Right atrium auricular region (tissue), 2 donors: Measurements from ENCODE around the gene HS6ST3. TPM values are rescaled to one million over a fixed set of nuclear protein-coding genes. Genes with fewer than 3 reads are reported as not detected.

Experiments
- DNase-seq: peaks from one replicate; pipeline ENCODE4 v3.0.0-alpha.2; 2019; ENCODE audit warnings: low spot score
- H3K27ac ChIP-seq, 2 donors: fragments of 200-600 bp; sonication (generic); 1 replicate in 1 of 2; 2 replicates in 1 of 2; pipeline ENCODE4 v1.5.1; 2016 to 2019
- H3K27me3 ChIP-seq, 2 donors: fragments of 200-600 bp; sonication (generic); one replicate each; pipeline versions ENCODE4 v1.5.1 to v1.6.0; 2017 to 2019
- H3K36me3 ChIP-seq: fragments of 200-600 bp; sonication (generic); one replicate; pipeline ENCODE4 v1.5.1; 2016
- H3K4me1 ChIP-seq, 2 donors: fragments of 200-600 bp; sonication (generic); one replicate each; pipeline versions ENCODE4 v1.5.1 to v1.6.0; 2017 to 2019
- H3K4me3 ChIP-seq, 2 donors: fragments of 200-600 bp; sonication (generic); 1 replicate in 1 of 2; 2 replicates in 1 of 2; pipeline ENCODE4 v1.5.1; 2017 to 2019; ENCODE audit warnings: mild to moderate bottlenecking in 1 of 2, moderate library complexity in 1 of 2
- H3K9me3 ChIP-seq, 2 donors: fragments of 200-600 bp; sonication (generic); one replicate each; pipeline ENCODE4 v1.5.1; 2019
- CTCF ChIP-seq, 2 donors: fragments of 200-600 bp; sonication (generic); IDR thresholded peaks; one replicate each; pipeline ENCODE4 v1.5.1; 2019; ENCODE audit warnings: antibody characterized with exemption in 2 of 2
- total RNA-seq, 2 donors: library from RNA; depleted of rRNA; stranded (reverse); fragments of >200 nt; gene quantifications; one replicate each; pipeline ENCODE4 v1.1.0, GENCODE V29; 2016

Gene HS6ST3
- total RNA-seq, 2 donors from 2014 or later: 0.59 to 3.1 TPM

GRCh38 chr13:96299235-96299634 is 209.3 kb downstream of the HS6ST3 start:
- Histone ChIP-seq H3K27ac (no peak overlapping the region), H3K27me3 (no peaks in the 10 kb centered on the region), H3K4me1 (no peaks in the 10 kb centered on the region), H3K4me3 (no peak overlapping the region), H3K36me3 (no peaks in the 10 kb centered on the region), H3K9me3 (no peaks in the 10 kb centered on the region)
- DNase-seq: no peak
- no peak for TF ChIP-seq CTCF (IDR thresholded peaks at IDR 0.05)

GRCh38 chr13:96308568-96308967 is 218.7 kb downstream of the HS6ST3 start:
- no peak for TF ChIP-seq CTCF (IDR thresholded peaks at IDR 0.05)
- Histone ChIP-seq H3K9me3 (no peaks in the 10 kb centered on the region), H3K27me3 (no peaks in the 10 kb centered on the region), H3K27ac (no peak overlapping the region), H3K36me3 (no peaks in the 10 kb centered on the region), H3K4me3 (no peak overlapping the region), H3K4me1 (no peaks in the 10 kb centered on the region)
- DNase-seq: no peak

GRCh38 chr13:96314974-96315373 is 225.1 kb downstream of the HS6ST3 start:
- Histone ChIP-seq H3K4me3 (no peak overlapping the region), H3K27ac (no peak overlapping the region), H3K4me1 (no peaks in the 10 kb centered on the region), H3K27me3 (no peaks in the 10 kb centered on the region), H3K36me3 (no peaks in the 10 kb centered on the region), H3K9me3 (peaks cover 0 to 5% of the 10 kb centered on the region in 2 donors)
- TF ChIP-seq CTCF (IDR thresholded peaks at IDR 0.05): no peak
- no peak for DNase-seq

GRCh38 chr13:96338030-96338429 is 248.1 kb downstream of the HS6ST3 start:
- Histone ChIP-seq H3K36me3 (no peaks in the 10 kb centered on the region), H3K4me3 (no peak overlapping the region), H3K27me3 (no peaks in the 10 kb centered on the region), H3K4me1 (no peaks in the 10 kb centered on the region), H3K9me3 (no peaks in the 10 kb centered on the region), H3K27ac (no peak overlapping the region)
- DNase-seq: no peak
- no peak for TF ChIP-seq CTCF (IDR thresholded peaks at IDR 0.05)

- H3K27me3 ChIP-seq: no peaks in the 10 kb centered on the region
- no peaks in the 10 kb centered on the region for H3K36me3 ChIP-seq
- DNase-seq: no peak
- H3K9me3 ChIP-seq: no peaks in the 10 kb centered on the region
- no peak for TF ChIP-seq CTCF (IDR thresholded peaks at IDR 0.05)
- no peak overlapping the region for H3K4me3 ChIP-seq
- H3K27ac ChIP-seq: no peak overlapping the region
- H3K4me1 ChIP-seq: no peaks in the 10 kb centered on the region
These were observed 252.4 kb downstream of the HS6ST3 start for GRCh38 chr13:96342286-96342685.

GRCh38 chr13:96342852-96343465 is 253.1 kb downstream of the HS6ST3 start:
- H3K36me3 ChIP-seq: no peaks in the 10 kb centered on the region
- no peaks in the 10 kb centered on the region for H3K4me1 ChIP-seq
- TF ChIP-seq CTCF (IDR thresholded peaks at IDR 0.05): no peak
- no peak for DNase-seq
- H3K27ac ChIP-seq: no peak overlapping the region
- H3K9me3 ChIP-seq: no peaks in the 10 kb centered on the region
- H3K27me3 ChIP-seq: no peaks in the 10 kb centered on the region
- no peak overlapping the region for H3K4me3 ChIP-seq
